Lower leg skin (tissue), 4 donors: Measurements from ENCODE around the gene PRKAA1. TPM values are rescaled to one million over a fixed set of nuclear protein-coding genes. Genes with fewer than 3 reads are reported as not detected.
"Not testable (repeated sequence)": the region's sequence is repeated elsewhere in the genome, so short reads cannot be mapped to it uniquely, and the experiment has no call there.

Experiments
- DNase-seq, 2 donors: peaks; one replicate each; pipeline ENCODE4 v3.0.0-alpha.2; 2019; ENCODE audit warnings: low spot score in 2 of 2
- H3K4me3 ChIP-seq: fragments of 200-600 bp; sonication (generic); 2 replicates; pipeline ENCODE4 v1.5.1; 2017; ENCODE audit warnings: mild to moderate bottlenecking, low read depth; ENCODE audit not compliant: poor library complexity, severe bottlenecking
- CTCF ChIP-seq, 3 donors: fragments of 450-650 bp; IDR thresholded peaks; one replicate each; pipeline ENCODE4 v1.5.1; 2016; ENCODE audit warnings: antibody characterized with exemption in 3 of 3, mild to moderate bottlenecking in 3 of 3, moderate library complexity in 2 of 3
- POLR2A ChIP-seq, 2 donors: fragments of 450-650 bp; IDR thresholded peaks; one replicate each; pipeline ENCODE4 v1.6.1; 2016 to 2017; ENCODE audit warnings: antibody characterized with exemption in 2 of 2, mild to moderate bottlenecking in 1 of 2, moderate library complexity in 1 of 2
- WGBS, 2 donors: methylation state at CpG; one replicate each; pipeline ENCODE4 v1.1.5; 2018; 5-methylcytosine and 5-hydroxymethylcytosine counted together
- intact Hi-C: fragments of 100-400 bp; cut with DNase I; formaldehyde crosslinking; loops from one replicate; pipeline ENCODE4 v1.15.0; 2023; ENCODE audit warnings: low total_unique reads
- total RNA-seq, 4 donors: library from RNA; depleted of rRNA; stranded (reverse); fragments of >200 nt; gene quantifications; one replicate each; pipeline ENCODE4 v1.1.0, GENCODE V29; 2016

The PRKAA1 gene
- total RNA-seq, 4 donors from 2014 or later: 44.8 to 60.0 (median 54.9) TPM

- no peak for DNase-seq
- H3K4me3 ChIP-seq: no peak overlapping the region
- intact Hi-C loops: no loop called here
- WGBS, 2 donors: 87 to 88% methylated on average over 3 of the region's 3 CpGs
- TF ChIP-seq POLR2A (IDR thresholded peaks at IDR 0.05) (no peak), CTCF (IDR thresholded peaks at IDR 0.05) (no peak)
Observed at GRCh38 chr5:40828021-40828631, 30.0 kb upstream of the PRKAA1 start.

GRCh38 chr5:40827188-40827977 lies 29.2 kb upstream of the PRKAA1 start:
- intact Hi-C loops: no loop called here
- TF ChIP-seq CTCF (IDR thresholded peaks at IDR 0.05): no peak
- TF ChIP-seq POLR2A (IDR thresholded peaks at IDR 0.05): no peak
- H3K4me3 ChIP-seq: no peak overlapping the region
- 88% methylated on average over 14 of the region's 14 CpGs for WGBS, 2 donors
- no peak for DNase-seq

- no peak overlapping the region for H3K4me3 ChIP-seq
- DNase-seq: no peak
- no peak for TF ChIP-seq POLR2A (IDR thresholded peaks at IDR 0.05)
- TF ChIP-seq CTCF (IDR thresholded peaks at IDR 0.05): no peak
- intact Hi-C loops: no loop called here
- WGBS, 2 donors: 88 to 93% methylated on average over 5 of the region's 5 CpGs
Observed at GRCh38 chr5:40826489-40827187, 28.5 kb upstream of the PRKAA1 start.

GRCh38 chr5:40825461-40826043 lies 27.4 kb upstream of the PRKAA1 start:
- intact Hi-C loops, H3K4me3 ChIP-seq, DNase-seq: not testable (repeated sequence)
- WGBS, 2 donors: 94 to 95% methylated on average over 11 of the region's 11 CpGs

GRCh38 chr5:40823459-40823858 lies 25.3 kb upstream of the PRKAA1 start:
- intact Hi-C loops: no loop called here
- TF ChIP-seq POLR2A (IDR thresholded peaks at IDR 0.05): no peak
- TF ChIP-seq CTCF (IDR thresholded peaks at IDR 0.05): no peak
- 40 to 46% methylated on average over 1 of the region's 1 CpG for WGBS, 2 donors

More at GRCh38 chr5:40823459-40823858, 25.3 kb upstream of the PRKAA1 start:
- no peak for DNase-seq
- no peak overlapping the region for H3K4me3 ChIP-seq
